Prostate gland (tissue), 2 donors: ENCODE measurements around the gene POMGNT1.
A peak's percentile ranks its signal among the peaks of the same experiment; 100 is the strongest.

ENCODE experiments used
- CTCF ChIP-seq, 4 experiments: fragments of 200-600 bp in 2 of 4; fragments of 450-650 bp in 2 of 4; sonication (generic) in 2 of 4; IDR thresholded peaks; 1 replicate in 3 of 4; 2 replicates in 1 of 4; pipeline ENCODE4 v1.5.1; 2016 to 2019; ENCODE audit warnings: antibody characterized with exemption in 4 of 4, mild to moderate bottlenecking in 2 of 4, moderate library complexity in 2 of 4
- POLR2A ChIP-seq: fragments of 450-650 bp; IDR thresholded peaks from one replicate; pipeline ENCODE4 v1.6.1; 2016; ENCODE audit warnings: antibody characterized with exemption, mild to moderate bottlenecking
- POLR2AphosphoS5 ChIP-seq: sonication (generic); formaldehyde crosslinking; IDR thresholded peaks from one replicate; pipeline ENCODE4 v1.6.1; 2017; ENCODE audit warnings: antibody characterized with exemption

- TF ChIP-seq POLR2AphosphoS5 (peak; percentile 6), CTCF (IDR thresholded peaks at IDR 0.05) (no peak), POLR2A (no peak)
Observed at GRCh38 chr1:46203738-46204405, 5.6 kb upstream of the POMGNT1 start.
